Breast epithelium (tissue), 4 donors: ENCODE results near the gene SQOR. TPM values are rescaled to one million over a fixed set of nuclear protein-coding genes. Genes with fewer than 3 reads are reported as not detected.

Experiments
- DNase-seq, 2 donors: peaks; one replicate each; pipeline ENCODE4 v3.0.0-alpha.2; 2019; ENCODE audit warnings: low spot score in 2 of 2
- H3K27ac ChIP-seq, 2 donors: fragments of 200-600 bp; sonication (generic) in 1 of 2; one replicate each; pipeline ENCODE4 v1.5.1; 2016 to 2019; ENCODE audit warnings: mild to moderate bottlenecking in 1 of 2
- H3K27me3 ChIP-seq, 2 donors: fragments of 200-600 bp; sonication (generic) in 1 of 2; one replicate each; pipeline versions ENCODE4 v1.5.1 to v1.6.0; 2017 to 2019; ENCODE audit warnings: control low read depth in 1 of 2, mild to moderate bottlenecking in 1 of 2
- H3K36me3 ChIP-seq: fragments of 200-600 bp; one replicate; pipeline ENCODE4 v1.5.1; 2019
- H3K4me1 ChIP-seq, 2 donors: fragments of 200-600 bp; sonication (generic); one replicate each; pipeline ENCODE4 v1.5.1; 2016 to 2019; ENCODE audit warnings: control low read depth in 1 of 2
- H3K4me3 ChIP-seq, 3 donors: fragments of 200-600 bp; sonication (generic); 1 replicate in 2 of 3; 2 replicates in 1 of 3; pipeline ENCODE4 v1.5.1; 2016 to 2019; ENCODE audit warnings: mild to moderate bottlenecking in 3 of 3, moderate library complexity in 2 of 3
- H3K9me3 ChIP-seq, 2 donors: fragments of 200-600 bp; sonication (generic) in 1 of 2; one replicate each; pipeline ENCODE4 v1.5.1; 2016 to 2019; ENCODE audit warnings: control low read depth in 1 of 2
- POLR2A ChIP-seq: fragments of 450-650 bp; IDR thresholded peaks from one replicate; pipeline ENCODE4 v1.6.1; 2016; ENCODE audit warnings: antibody characterized with exemption, mild to moderate bottlenecking, moderate library complexity
- POLR2AphosphoS5 ChIP-seq, 3 donors: sonication (generic); formaldehyde crosslinking; IDR thresholded peaks; one replicate each; pipeline ENCODE4 v1.6.1; 2017; ENCODE audit warnings: antibody characterized with exemption in 3 of 3
- intact Hi-C: fragments of 100-400 bp; cut with DNase I; formaldehyde crosslinking; loops from one replicate; pipeline ENCODE4 v1.15.1; 2023; ENCODE audit warnings: low total_unique reads
- total RNA-seq, 3 donors: library from RNA; depleted of rRNA; stranded (reverse); fragments of >200 nt; gene quantifications; one replicate each; pipeline ENCODE4 v1.1.0, GENCODE V29; 2016
- TF ChIP-seq, protein P1 (sequence below), 3 donors: fragments of 450-650 bp; IDR thresholded peaks; one replicate each; pipeline ENCODE4 v1.5.1; 2016 to 2017; ENCODE audit warnings: antibody characterized with exemption in 3 of 3, mild to moderate bottlenecking in 3 of 3, moderate library complexity in 3 of 3

Gene SQOR
- total RNA-seq, 3 donors from 2014 or later = 60.3 to 91.1 (median 71.2) TPM

DNA sequence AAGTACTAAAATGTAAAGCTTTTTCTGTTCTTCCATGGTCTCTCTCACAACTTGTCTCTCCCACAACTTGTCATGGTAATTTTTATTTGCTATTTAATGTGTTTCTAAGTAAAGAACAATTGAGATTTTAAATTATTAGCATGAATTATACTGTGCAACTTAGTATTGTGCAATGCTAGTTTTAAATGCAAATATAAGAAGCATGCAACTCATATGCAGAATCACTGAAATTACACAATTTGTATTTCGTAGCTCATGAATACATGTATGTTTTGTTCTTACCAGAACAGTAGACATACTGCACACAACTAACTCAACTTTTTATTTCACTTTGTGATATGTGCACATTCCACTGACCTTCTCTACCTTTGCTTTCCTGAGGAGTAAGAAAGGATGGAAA is 96.5 kb downstream of the SQOR start:
- Histone ChIP-seq H3K4me1 (no peaks in the 10 kb centered on the region), H3K27ac (no peak overlapping the region), H3K36me3 (no peaks in the 10 kb centered on the region), H3K9me3 (no peaks in the 10 kb centered on the region), H3K27me3 (no peaks in the 10 kb centered on the region), H3K4me3 (no peak overlapping the region)
- no peak for TF ChIP-seq POLR2A
- TF ChIP-seq POLR2AphosphoS5 (IDR thresholded peaks at IDR 0.05) = no peak
- TF ChIP-seq, protein P1, sequence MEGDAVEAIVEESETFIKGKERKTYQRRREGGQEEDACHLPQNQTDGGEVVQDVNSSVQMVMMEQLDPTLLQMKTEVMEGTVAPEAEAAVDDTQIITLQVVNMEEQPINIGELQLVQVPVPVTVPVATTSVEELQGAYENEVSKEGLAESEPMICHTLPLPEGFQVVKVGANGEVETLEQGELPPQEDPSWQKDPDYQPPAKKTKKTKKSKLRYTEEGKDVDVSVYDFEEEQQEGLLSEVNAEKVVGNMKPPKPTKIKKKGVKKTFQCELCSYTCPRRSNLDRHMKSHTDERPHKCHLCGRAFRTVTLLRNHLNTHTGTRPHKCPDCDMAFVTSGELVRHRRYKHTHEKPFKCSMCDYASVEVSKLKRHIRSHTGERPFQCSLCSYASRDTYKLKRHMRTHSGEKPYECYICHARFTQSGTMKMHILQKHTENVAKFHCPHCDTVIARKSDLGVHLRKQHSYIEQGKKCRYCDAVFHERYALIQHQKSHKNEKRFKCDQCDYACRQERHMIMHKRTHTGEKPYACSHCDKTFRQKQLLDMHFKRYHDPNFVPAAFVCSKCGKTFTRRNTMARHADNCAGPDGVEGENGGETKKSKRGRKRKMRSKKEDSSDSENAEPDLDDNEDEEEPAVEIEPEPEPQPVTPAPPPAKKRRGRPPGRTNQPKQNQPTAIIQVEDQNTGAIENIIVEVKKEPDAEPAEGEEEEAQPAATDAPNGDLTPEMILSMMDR (IDR thresholded peaks at IDR 0.05) = no peak
- intact Hi-C loops = no loop called here
- DNase-seq = no peak

- Histone ChIP-seq H3K4me3 (no peak overlapping the region), H3K4me1 (no peaks in the 10 kb centered on the region), H3K9me3 (no peaks in the 10 kb centered on the region), H3K36me3 (no peaks in the 10 kb centered on the region), H3K27me3 (no peaks in the 10 kb centered on the region), H3K27ac (no peak overlapping the region)
- no peak for DNase-seq
- no peak for TF ChIP-seq POLR2A
- TF ChIP-seq, protein P1 (IDR thresholded peaks at IDR 0.05) = no peak
- TF ChIP-seq POLR2AphosphoS5 (IDR thresholded peaks at IDR 0.05) = no peak
- intact Hi-C loops = no loop called here
Observed at GRCh38 chr15:45732662-45733061, 97.8 kb downstream of the SQOR start.

DNA sequence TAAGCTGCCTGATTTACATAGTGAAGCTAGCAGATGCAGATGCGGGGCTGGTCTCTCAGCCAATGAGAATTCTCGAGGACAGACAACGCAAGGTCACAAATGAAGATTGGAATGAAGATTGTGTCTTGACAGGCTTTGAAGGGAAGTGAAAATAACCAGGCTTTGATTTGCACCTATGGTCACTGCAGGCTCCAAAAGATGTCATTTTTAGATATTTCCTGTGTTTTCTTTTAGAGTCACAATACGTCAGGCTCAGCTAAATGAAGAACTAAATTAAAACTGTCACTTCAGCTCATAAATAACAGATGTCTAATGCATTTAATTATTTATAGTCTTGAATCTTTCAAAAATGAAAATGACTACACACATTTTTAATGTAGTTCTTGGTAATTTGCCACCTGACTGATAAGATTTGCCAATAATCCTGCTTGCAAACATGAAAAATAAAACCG is 99.5 kb downstream of the SQOR start:
- no peaks in the 10 kb centered on the region for H3K36me3 ChIP-seq
- no peaks in the 10 kb centered on the region for H3K4me1 ChIP-seq
- no peak for TF ChIP-seq POLR2AphosphoS5 (IDR thresholded peaks at IDR 0.05)
- TF ChIP-seq POLR2A = no peak
- TF ChIP-seq, protein P1 (IDR thresholded peaks at IDR 0.05) = no peak
- H3K9me3 ChIP-seq = no peaks in the 10 kb centered on the region
- intact Hi-C loops = no loop called here
- no peak overlapping the region for H3K27ac ChIP-seq
- no peak overlapping the region for H3K4me3 ChIP-seq
- no peak for DNase-seq
- no peaks in the 10 kb centered on the region for H3K27me3 ChIP-seq

Other genes with a start within 250 kb of the SQOR start
- gene SLC30A4, start 112.3 kb upstream of the SQOR start, total RNA-seq = 10 to 100 TPM in 1 of 3 donors, 1 to 10 TPM in 2; 5.6 to 11.5 (median 5.9) TPM
- gene BLOC1S6, start 47.6 kb upstream of the SQOR start, total RNA-seq = 10 to 100 TPM; 52.1 to 94.1 (median 68.5) TPM